Uterus (tissue), 4 donors: ENCODE results near the gene PLA2G4D. TPM values are rescaled to one million over a fixed set of nuclear protein-coding genes. Genes with fewer than 3 reads are reported as not detected.
A peak's percentile ranks its signal among the peaks of the same experiment; 100 is the strongest.

Source experiments
- DNase-seq, 2 donors: peaks; one replicate each; pipeline ENCODE4 v3.0.0-alpha.2; 2019 to 2020
- H3K27ac ChIP-seq, 2 donors: fragments of 200-600 bp; sonication (generic); 1 replicate in 1 of 2; 2 replicates in 1 of 2; pipeline ENCODE4 v1.5.1; 2016 to 2018
- H3K27me3 ChIP-seq, 2 donors: fragments of 200-600 bp; sonication (generic); one replicate each; pipeline ENCODE4 v1.5.1; 2018 to 2019; ENCODE audit warnings: control low read depth in 1 of 2
- H3K36me3 ChIP-seq, 2 donors: fragments of 200-600 bp; sonication (generic); one replicate each; pipeline ENCODE4 v1.5.1; 2019; ENCODE audit warnings: control low read depth in 1 of 2
- H3K4me1 ChIP-seq, 2 donors: fragments of 200-600 bp; sonication (generic); one replicate each; pipeline ENCODE4 v1.5.1; 2018 to 2019; ENCODE audit warnings: control low read depth in 1 of 2
- H3K4me3 ChIP-seq, 2 donors: fragments of 200-600 bp; sonication (generic); 1 replicate in 1 of 2; 2 replicates in 1 of 2; pipeline ENCODE4 v1.5.1; 2018 to 2019; ENCODE audit warnings: mild to moderate bottlenecking in 1 of 2
- H3K9me3 ChIP-seq, 2 donors: fragments of 200-600 bp; sonication (generic); one replicate each; pipeline ENCODE4 v1.5.1; 2019; ENCODE audit warnings: control low read depth in 1 of 2
- POLR2A ChIP-seq, 2 donors: fragments of 450-650 bp; IDR thresholded peaks; one replicate each; pipeline ENCODE4 v1.6.1; 2016; ENCODE audit warnings: antibody characterized with exemption in 2 of 2, mild to moderate bottlenecking in 1 of 2, moderate library complexity in 1 of 2
- intact Hi-C: fragments of 100-400 bp; cut with DNase I; formaldehyde crosslinking; loops from one replicate; pipeline ENCODE4 v1.15.1; 2023; ENCODE audit warnings: low total_unique reads
- total RNA-seq, 4 donors: library from RNA; depleted of rRNA in 3 of 4; stranded (reverse); fragments of >200 nt in 3 of 4; gene quantifications; one replicate each; pipeline versions ENCODE4 v1.1.0 to v1.2.4, GENCODE V29; 2014 to 2023
- TF ChIP-seq, protein P1 (sequence below), 4 experiments: fragments of 200-600 bp in 2 of 4; fragments of 450-650 bp in 2 of 4; sonication (generic) in 2 of 4; IDR thresholded peaks; one replicate each; pipeline ENCODE4 v1.5.1; 2016 to 2019; ENCODE audit warnings: antibody characterized with exemption in 4 of 4, mild to moderate bottlenecking in 2 of 4, moderate library complexity in 1 of 4
- donor health status: DM: yes; HTN: yes; CAD: no.

PLA2G4D gene
- total RNA-seq, 4 donors from 2014 or later, result 0.07 TPM; not detected in 3

DNA sequence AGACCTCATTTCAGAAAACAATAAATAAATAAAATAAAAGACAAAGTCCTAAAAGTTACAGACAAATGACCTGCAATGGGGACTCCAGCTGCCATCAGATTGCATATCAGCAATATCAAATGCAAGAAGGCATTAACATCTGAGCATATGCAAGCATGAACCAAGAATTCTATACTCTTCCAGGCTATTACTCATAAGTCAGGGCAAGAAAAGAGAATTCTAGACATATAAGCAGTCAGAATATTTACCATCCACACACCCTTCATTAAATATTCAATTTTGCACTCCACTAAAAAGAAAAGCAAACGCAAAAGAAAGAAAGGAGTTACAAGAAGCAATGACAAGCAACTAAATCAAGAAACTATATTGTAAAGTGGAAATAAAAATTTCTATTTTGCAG, 41.0 kb upstream of the PLA2G4D start:
- Histone ChIP-seq H3K9me3 (no peaks in the 10 kb centered on the region), H3K36me3 (no peaks in the 10 kb centered on the region), H3K27ac (no peak overlapping the region), H3K27me3 (no peaks in the 10 kb centered on the region), H3K4me3 (no peak overlapping the region), H3K4me1 (no peaks in the 10 kb centered on the region)
- no peak for DNase-seq
- TF ChIP-seq POLR2A (IDR thresholded peaks at IDR 0.05), result no peak
- intact Hi-C loops, result no loop called here

DNA sequence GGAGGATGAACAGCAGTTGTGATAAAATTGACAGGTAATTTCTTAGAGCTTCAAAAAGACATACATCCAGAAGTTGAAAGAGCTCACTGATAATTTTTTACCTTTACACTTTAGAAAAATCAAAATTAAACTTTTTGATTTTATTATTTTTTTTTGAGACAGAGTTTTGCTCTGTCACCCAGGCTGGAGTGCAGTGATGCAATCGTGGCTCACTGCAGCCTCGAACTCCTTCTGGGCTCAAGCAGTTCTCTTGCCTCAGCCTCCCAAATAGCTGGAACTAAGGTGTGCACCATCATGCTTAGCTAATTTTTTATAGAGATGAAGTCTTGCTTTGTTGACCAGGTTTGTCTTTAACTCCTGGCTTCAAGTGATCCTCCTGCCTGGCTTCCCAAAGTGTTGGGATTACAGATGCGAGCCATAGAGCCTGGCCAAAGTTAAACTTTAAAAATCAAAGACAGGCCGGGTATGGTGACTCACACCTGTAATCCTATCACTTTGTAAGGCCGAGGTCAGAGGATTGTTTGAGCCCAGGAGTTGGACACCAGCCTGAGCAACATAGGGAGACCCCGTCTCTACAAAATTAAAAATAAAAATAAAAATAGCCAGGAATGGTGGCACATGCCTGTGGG, 40.4 kb upstream of the PLA2G4D start:
- Histone ChIP-seq H3K27me3 (no peaks in the 10 kb centered on the region), H3K4me1 (no peaks in the 10 kb centered on the region), H3K4me3 (no peak overlapping the region), H3K27ac (no peak overlapping the region), H3K9me3 (no peaks in the 10 kb centered on the region), H3K36me3 (no peaks in the 10 kb centered on the region)
- DNase-seq, result no peak
- TF ChIP-seq POLR2A (IDR thresholded peaks at IDR 0.05), result no peak
- TF ChIP-seq, protein P1, sequence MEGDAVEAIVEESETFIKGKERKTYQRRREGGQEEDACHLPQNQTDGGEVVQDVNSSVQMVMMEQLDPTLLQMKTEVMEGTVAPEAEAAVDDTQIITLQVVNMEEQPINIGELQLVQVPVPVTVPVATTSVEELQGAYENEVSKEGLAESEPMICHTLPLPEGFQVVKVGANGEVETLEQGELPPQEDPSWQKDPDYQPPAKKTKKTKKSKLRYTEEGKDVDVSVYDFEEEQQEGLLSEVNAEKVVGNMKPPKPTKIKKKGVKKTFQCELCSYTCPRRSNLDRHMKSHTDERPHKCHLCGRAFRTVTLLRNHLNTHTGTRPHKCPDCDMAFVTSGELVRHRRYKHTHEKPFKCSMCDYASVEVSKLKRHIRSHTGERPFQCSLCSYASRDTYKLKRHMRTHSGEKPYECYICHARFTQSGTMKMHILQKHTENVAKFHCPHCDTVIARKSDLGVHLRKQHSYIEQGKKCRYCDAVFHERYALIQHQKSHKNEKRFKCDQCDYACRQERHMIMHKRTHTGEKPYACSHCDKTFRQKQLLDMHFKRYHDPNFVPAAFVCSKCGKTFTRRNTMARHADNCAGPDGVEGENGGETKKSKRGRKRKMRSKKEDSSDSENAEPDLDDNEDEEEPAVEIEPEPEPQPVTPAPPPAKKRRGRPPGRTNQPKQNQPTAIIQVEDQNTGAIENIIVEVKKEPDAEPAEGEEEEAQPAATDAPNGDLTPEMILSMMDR (IDR thresholded peaks at IDR 0.05), result no peak
- intact Hi-C loops, result no loop called here

GRCh38 chr15:42133886-42134502, 39.6 kb upstream of the PLA2G4D start:
- Histone ChIP-seq H3K36me3 (no peaks in the 10 kb centered on the region), H3K9me3 (no peaks in the 10 kb centered on the region), H3K27ac (no peak overlapping the region), H3K27me3 (no peaks in the 10 kb centered on the region), H3K4me3 (no peak overlapping the region), H3K4me1 (no peaks in the 10 kb centered on the region)
- intact Hi-C loops, result no loop called here
- TF ChIP-seq, protein P1 (IDR thresholded peaks at IDR 0.05), result peak in 2 of 4 experiments; percentile 14
- no peak for TF ChIP-seq POLR2A (IDR thresholded peaks at IDR 0.05)
- no peak for DNase-seq

- H3K27me3 ChIP-seq, result no peaks in the 10 kb centered on the region
- no peak overlapping the region for H3K4me3 ChIP-seq
- no peak overlapping the region for H3K27ac ChIP-seq
- TF ChIP-seq, protein P1 (IDR thresholded peaks at IDR 0.05), result no peak
- TF ChIP-seq POLR2A (IDR thresholded peaks at IDR 0.05), result no peak
- H3K9me3 ChIP-seq, result no peaks in the 10 kb centered on the region
- intact Hi-C loops, result no loop called here
- no peaks in the 10 kb centered on the region for H3K4me1 ChIP-seq
- DNase-seq, result no peak
- H3K36me3 ChIP-seq, result no peaks in the 10 kb centered on the region
These were observed 39.0 kb upstream of the PLA2G4D start for GRCh38 chr15:42133356-42133755.

DNA sequence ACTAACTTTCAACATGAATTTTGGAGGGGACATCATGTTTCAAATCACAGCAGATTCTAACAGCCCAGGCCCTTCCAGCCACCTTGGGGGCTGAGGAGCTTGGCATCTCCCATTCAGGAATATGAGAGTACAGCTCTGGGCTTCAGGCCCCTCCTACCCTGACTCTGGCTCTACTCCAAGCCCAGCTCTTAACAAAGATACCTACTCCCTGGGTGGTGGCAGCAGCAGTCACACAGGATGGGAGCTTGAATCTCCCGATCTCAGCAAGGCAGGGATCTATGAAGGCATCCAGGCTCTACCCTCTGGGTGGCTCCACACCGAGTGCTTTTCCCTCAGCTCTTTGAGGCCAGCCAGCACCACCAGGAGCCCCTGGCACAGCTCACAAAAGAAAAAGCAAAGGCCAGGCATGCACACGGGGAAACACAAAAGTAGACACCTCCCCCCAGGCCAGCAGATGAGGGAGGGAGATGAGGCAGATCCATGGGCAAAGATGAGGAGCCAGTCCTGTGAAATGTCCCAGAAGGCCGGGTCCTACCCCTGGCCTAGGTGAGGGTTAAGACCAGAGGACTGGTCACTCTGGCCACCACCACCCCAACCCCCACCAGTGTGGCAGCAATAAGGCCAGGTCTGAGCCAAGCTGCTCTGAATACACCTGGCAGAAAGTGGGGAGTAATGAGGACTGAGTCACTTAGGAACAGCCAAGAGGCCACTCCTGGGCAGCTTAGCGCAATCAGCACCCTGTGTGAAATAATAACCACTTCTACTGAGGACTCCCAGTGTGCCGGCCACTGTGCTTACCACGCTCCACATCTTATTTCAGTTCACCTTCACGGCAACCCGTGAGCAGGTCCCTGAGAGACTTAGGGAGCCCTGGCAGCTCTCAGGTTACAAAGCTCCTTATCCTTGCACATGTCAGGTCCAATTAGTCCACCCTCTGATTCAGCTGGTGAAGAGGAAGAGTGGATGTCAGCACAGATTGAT, 37.8 kb upstream of the PLA2G4D start:
- Histone ChIP-seq H3K27me3 (no peaks in the 10 kb centered on the region), H3K4me1 (no peaks in the 10 kb centered on the region), H3K4me3 (no peak overlapping the region), H3K27ac (no peak overlapping the region), H3K9me3 (no peaks in the 10 kb centered on the region), H3K36me3 (no peaks in the 10 kb centered on the region)
- DNase-seq, result no peak
- intact Hi-C loops, result no loop called here
- TF ChIP-seq, protein P1 (IDR thresholded peaks at IDR 0.05), result no peak
- TF ChIP-seq POLR2A (IDR thresholded peaks at IDR 0.05), result no peak
